Erythroblast (primary cell): ENCODE measurements around the gene ZSCAN16.

Experiments
- GATA1 ChIP-seq: IDR thresholded peaks from 2 replicates; pipeline ENCODE4 v1.6.1; 2011; ENCODE audit warnings: low read depth, mild to moderate bottlenecking, control low read depth, low read length, moderate library complexity
- POLR2A ChIP-seq: IDR thresholded peaks from 2 replicates; pipeline ENCODE4 v1.6.1; 2011; ENCODE audit warnings: mild to moderate bottlenecking, low read length

- TF ChIP-seq POLR2A: no peak
- TF ChIP-seq GATA1: no peak
These were observed 47.6 kb downstream of the ZSCAN16 start for GRCh38 chr6:28172006-28172405.
